Putamen (tissue), 1 donor: ENCODE measurements around the gene PNPLA4.

ENCODE experiments used
- DNase-seq: peaks from one replicate; pipeline ENCODE4 v3.0.0-alpha.2; 2016; ENCODE audit warnings: low spot score

PNPLA4 gene, protein sequence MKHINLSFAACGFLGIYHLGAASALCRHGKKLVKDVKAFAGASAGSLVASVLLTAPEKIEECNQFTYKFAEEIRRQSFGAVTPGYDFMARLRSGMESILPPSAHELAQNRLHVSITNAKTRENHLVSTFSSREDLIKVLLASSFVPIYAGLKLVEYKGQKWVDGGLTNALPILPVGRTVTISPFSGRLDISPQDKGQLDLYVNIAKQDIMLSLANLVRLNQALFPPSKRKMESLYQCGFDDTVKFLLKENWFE

DNA sequence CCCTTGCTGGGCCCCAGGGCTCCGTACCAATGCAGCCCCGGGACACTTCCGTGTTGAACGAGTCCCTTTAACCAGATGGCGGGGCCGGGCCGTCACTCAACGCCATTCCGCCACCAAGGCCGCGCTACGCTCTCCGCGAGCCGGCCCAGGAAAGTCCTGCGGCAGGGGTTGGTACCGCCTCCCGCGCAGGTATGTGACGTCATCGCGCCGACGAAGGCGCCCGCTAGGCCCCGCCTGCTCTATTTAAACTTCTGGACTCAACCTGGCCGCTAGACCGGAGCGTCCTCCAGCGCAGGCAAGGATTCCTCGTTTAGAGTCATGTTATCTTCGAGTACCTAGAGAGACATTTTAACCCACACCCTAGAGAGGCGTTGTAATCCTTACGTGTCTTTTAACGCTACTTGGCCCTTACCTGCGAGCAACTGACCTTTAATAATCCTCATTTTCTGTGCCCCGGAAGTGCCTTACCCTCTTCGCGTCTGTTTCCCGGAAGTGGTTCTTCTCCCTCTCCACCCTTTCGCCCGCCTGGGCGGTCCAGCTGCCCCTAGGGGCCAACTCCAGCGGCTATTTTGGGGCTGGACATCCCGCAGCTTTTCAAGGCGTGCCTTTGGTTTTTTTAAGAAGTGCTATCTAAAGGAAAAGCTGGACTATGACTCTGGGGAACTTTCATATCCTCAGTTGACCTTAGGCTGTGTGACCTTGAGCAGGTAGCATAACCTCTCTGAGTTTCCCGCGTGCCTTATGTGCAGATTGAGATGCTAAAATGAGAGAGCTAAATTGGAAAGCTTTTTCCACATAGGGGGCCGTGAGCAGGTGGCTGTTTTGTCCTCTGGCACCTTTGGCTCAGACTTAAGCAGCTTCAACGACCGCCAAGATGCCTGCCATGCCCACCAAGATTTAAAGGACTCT, at the start of gene PNPLA4:
TSS of gene PNPLA4 (minus strand) at position 155 of the 909 bp plus-strand sequence. CDS start 1,294 bp downstream, outside the sequence.
- DNase-seq, result peak; percentile 63

DNA sequence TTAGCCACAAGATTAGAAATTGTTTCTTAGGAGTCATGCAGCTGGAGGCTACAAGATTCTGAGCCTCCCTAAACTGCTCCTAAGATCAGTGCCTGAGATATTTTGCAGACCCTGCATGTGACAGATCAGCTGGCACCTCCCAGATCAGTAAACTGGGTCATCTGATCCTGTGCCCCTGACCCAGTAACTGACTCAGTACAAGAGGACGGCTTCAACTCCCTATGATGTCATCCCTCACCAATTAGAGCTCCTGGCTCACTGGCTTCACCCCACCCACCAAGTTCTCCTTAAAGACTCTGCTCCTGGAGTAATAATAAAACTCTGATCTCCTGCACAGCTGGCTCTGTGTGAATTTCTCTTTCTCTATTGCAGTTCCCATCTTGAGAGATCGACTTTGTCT, 45.4 kb upstream of the PNPLA4 start:
- no peak for DNase-seq

DNA sequence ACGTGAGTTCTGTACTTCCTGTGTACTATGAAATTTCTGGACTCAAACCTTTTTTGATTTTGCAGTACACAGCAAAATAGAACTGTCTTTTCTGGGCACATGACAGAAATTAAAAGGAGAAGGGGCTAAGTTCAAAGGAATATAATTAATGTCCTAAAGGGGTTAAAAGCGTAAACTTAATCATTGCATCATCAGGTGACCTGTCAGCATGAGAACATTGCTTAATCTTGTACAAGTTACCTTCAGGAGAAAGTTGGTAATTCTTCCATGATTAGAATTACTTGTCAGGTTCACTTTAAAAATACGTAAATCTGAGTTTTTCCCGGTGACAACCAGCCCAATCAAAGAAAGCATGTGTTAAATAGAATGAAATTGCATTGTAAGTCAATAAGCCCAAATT, 43.2 kb upstream of the PNPLA4 start:
- no peak for DNase-seq

DNA sequence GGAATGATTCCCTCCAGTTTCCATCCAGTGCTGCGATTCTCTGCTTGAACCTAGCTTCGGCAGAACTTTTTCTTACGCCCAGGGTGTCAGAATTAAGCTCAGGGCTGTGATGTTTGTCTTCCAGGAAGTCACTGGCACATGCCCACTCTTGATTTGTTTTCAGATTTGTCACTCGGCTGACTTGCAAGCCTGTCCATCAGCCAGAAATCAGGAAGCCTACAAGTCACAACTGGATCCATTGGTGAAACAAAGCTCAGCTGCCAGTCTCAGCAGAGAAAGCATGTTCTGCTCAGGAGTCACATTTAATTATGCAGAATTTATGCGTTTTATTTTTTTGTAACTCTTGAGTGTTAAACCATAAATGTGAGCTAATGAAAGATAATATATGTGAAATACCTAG, 38.2 kb upstream of the PNPLA4 start:
- DNase-seq, result no peak

DNA sequence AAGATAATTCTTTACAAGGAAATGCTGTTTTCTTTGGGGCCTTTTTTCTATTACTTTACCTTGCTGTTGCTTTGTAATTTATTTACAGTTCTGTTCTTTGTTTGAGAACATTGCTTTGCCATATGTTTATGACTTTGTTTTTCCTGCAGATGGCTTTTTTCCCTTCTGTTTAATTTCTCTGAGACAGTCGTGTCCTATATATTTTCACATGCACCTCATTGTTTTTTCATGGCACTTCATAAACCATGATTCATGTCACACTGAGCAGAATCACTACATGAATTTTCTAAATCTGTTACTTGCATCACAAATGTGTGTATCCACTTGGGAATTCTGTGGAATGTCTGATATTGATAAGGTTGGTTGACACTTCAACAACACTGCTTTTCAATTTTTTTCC, 33.0 kb upstream of the PNPLA4 start:
- no peak for DNase-seq

DNA sequence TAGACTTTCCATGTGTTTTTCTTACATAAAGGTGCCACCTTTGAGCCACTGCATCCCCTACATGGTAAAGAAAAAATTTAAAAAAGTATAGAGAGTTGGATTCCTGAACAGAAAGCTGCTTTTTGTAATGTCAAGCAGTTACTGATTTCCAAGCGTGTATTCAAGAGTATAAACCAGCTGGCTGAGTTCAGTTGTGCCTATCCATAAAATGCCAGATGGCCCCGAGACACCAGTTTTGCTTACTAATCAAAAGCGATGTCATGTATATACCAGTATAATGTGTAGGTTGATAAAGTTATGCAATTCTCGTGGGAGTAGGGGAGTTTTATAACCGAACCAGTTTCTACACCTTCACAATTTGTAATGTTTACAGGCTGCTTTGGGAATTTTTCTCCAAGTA, 26.2 kb upstream of the PNPLA4 start:
- DNase-seq, result no peak

DNA sequence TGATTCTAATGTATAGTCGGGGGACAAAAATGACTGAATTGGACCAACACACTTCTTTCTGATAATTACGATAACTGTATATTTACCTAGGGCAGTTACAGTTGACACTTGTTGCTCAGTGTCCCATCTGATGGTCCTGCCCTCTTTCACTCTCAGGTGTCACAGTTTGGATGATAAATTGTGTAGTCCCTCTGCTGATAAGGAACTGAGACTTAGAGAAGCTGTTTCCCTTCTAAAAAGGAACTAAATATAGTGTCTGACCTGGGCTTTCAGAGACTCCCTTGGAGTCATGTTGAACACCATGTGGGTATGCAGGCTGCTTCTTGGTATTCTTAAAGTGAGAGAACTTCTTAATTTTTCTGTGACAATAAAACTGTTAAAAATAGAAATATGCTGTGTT, 23.7 kb upstream of the PNPLA4 start:
- no peak for DNase-seq

DNA sequence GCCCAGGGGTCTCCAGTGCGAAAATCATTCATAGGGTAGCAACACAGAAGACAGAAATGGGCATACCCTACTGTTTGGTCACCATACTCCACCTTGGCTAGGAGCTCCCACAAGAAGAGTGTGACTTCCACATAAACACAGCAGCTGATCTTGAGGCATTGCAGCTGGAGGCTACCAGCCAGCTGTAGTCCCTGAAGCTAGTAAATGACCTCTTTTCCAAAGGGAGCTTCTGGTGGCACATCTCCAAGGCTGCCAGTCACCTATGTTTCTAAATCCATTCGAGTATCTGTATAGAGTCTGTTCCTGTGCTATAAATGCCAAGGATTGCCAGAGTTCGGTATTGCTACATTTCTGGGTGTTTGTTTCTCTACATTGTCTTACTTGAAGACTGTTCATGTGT, 21.3 kb upstream of the PNPLA4 start:
- DNase-seq, result no peak

DNA sequence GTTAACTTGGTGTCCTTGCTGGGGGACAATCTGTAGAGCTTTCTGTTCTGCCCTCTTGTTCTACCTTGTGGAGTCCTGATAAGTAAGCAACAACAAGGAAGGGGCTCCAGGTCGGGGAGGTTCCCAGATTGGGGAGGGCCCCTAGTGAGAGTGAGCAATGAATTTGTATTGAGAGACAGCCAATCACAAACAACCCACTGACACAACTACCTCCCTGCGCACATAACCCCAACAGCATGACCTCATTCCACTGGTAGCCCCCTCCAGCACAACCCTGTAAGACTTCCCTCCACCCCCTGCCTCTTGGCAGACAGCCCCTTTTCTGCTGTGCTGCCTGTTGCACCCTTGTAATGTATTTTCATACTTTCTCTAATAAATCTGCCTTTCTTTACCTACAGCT, 19.7 kb upstream of the PNPLA4 start:
- DNase-seq, result no peak

DNA sequence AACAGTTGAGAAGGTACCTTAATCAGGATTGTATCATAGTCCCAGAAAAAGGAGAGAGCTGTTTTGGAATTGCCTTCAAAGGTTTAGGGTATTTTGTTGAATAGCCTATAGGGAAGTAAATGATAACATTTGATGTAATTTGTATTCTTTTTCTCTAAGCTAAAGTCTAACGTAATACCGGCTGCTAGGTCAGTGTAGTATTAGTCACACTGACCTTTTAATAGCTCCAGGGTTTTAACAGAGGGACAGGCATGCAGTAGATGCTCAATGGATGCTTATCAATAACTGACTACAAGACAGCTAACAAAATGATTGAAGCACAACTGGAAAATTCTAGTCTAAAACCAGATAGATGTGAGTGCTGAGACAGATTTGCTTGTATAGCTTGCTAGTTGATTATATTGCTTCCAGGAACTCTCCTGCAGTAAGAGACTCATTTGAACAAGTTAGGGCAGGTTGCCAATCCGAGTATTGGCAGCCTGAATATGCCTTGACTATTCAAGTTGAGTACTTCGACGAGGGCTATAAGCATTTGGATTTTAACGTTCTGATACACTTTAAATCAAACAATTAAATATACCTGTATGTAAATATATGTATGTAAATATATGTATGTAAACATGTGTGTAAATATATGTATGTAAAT, 16.5 kb upstream of the PNPLA4 start:
- DNase-seq, result no peak

DNA sequence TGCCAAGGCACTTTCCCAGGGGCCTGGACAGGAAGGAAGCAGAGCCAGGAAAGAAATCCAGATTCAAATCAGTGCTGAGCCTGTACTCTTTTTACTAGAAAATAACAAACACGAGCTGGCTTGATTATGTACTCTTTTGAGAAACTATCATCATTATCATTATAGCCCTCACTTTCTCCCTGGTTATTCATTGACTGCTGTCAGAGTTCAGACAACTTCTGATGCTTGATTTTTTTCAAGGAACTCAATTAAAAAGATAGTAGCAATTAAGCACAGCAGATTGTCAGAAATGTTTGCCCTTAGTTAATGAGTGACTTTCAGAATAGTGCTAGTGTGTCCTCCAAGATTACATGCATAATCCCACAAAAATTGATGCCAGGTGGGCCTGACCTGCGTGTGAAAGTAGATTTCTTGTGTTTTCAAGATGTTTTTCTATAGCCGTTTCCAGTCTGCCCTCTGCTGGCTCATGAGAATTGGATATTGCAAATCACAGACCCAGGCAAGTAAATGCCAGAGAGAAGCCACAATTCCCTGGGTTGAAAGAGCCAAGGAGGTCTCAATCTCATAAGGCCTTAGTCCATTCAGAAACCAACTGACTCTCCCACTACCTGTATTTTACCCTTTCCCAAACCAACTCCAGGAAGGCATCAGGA, 14.3 kb upstream of the PNPLA4 start:
- DNase-seq, result peak; percentile 11

DNA sequence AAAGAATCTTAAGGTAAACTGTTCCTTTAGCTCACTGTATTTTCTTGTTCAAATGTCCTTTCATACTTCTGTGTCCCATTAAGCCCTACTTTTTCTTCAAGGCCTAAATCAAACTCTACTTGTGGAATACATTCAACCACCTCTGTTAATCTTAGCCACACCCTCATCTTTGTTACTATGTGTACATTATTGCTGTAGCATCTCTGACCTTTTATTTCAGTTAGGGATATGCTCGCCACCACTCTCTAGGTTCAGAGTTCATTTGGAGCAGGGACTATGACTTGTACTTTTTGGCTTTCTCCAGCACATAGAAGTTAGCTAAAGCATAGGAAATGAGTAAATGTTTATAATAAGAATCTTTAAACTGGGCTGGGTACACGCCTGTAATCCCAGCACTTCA, 6.8 kb upstream of the PNPLA4 start:
- DNase-seq, result no peak

DNA sequence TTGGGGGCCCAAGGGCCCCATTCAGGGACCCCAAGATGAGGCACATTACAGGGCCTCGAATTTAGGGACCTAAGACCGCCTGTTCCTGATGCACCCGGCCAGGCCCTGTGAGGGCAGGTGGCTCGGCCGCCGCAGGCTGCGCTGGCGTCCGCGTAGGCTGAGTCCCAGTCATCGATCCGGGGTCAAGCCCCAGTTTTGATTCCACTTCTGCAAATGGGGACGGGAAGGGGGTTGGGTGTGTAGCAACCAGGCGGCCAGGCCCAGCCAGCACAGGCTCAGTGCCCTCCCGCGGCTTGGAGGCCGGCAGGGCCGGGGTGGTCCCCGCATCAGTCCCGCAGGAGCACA, 327 bp downstream of the PNPLA4 start:
- no peak for DNase-seq

DNA sequence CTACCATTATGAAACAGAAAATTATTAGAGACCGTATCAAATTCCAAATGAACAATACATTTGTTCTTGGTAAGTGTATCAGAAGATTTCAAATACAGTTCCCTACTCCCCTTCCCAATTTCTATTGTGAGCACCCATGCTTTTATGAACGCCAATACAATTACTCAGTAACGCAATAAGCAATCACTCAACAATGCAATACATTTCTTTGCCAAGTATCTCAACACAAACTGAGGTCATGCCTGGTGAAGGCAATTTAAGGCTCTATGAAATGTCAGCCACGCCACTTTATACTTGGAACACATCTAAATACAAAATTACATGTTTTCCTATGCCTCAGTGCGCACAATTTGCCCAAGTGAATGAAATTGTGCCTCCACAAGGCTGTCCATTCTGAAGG, 712 bp downstream of the PNPLA4 start:
- DNase-seq, result no peak

DNA sequence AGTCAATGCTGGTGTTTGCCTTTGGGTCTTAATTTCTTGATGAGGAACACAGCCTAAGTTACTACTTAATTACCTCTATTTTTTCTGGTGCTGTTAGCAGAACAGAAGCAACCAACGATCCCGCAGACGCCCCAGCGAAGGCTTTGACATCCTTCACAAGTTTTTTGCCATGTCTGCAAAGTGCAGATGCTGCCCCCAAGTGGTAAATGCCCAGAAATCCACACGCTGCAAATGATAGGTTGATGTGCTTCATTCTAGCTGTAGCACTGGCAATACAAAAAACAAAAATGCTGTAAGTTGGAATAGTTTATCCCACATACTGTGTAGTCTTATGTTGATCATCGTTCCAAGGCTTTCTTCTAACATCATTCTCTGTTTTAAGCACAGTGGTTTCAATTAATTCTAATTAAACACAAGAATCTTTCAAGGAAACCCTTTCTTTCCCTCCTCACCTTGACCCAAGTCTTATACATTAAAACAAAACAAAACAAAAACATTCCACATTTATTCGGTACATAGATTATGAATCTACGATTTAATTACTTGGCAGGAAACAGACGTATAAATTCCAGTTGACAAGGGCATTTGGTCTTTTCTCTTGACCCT, 1.2 kb downstream of the PNPLA4 start:
- DNase-seq, result peak; percentile 47

DNA sequence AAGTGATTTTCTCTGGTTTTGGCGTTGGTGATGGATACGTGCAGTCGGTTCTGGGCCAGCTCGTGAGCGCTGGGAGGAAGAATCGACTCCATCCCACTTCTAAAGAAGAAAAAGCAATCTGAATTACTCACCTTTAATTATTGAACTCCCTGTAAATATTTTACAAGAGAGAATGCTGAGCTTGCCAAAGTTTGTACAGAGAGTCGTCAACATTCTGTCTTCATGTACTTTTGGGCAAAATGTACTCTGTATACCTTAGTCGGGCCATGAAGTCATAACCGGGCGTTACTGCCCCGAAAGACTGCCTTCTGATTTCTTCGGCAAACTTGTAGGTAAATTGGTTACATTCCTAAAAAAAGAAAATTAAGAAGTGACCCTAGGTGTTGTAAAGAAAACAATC, 5.5 kb downstream of the PNPLA4 start:
- no peak for DNase-seq

DNA sequence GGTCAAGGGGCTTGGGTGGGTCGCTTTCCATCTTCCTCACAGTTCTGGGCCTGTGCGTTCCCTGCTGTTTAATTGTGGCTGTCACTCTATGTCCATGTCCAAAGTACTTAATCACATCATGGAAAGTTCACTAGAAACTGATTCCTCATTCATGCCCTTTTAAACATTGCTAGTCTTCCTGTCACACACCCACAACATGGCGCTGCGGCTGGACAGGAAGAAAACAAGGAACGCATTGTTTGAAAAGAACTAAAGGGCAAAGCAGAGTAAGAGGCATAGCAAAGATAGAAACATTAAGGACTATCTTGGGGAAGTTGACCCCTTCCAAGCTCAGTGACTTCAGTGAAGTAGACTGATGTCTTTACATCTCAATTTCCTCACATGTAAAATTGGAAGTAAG, 18.4 kb downstream of the PNPLA4 start:
- DNase-seq, result no peak

DNA sequence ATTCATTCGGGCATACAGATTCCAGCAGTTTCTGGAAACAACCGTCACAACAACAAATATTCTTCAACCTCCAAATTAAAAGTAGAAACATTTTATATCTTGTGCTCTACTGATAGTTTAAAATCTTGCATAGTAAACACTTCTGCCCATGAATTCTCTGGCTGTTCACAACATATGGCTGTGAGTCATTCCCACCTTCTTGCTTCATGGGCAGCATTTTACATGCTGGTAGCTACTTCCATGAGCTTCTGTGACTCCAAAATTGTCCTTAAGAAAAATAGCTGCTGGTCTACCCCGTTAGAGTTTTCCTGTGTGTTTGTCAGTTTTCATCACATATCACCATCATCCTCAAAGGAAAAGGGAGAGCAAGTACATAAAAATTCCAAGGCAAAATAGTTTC, 22.7 kb downstream of the PNPLA4 start:
- DNase-seq, result no peak

DNA sequence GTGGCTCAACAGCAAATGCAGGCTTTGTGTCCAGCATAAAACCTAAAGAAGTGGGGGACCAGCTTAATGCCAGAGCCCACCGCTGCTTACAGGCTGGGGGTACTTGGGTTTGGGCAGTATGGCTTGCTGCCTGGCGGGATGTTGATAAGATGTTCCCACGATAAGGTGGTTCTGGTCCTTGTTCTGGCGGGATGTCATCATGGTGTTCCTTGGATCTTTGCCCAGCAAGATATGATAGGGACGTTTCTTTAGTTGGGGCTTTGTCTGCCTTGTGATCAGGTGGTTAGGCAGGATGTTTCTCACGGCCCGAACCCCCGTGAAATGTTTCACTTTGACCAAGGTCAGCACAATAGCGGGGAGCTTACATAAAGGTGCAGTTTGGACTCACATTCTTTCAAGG, 35.3 kb downstream of the PNPLA4 start:
- DNase-seq, result no peak

DNA sequence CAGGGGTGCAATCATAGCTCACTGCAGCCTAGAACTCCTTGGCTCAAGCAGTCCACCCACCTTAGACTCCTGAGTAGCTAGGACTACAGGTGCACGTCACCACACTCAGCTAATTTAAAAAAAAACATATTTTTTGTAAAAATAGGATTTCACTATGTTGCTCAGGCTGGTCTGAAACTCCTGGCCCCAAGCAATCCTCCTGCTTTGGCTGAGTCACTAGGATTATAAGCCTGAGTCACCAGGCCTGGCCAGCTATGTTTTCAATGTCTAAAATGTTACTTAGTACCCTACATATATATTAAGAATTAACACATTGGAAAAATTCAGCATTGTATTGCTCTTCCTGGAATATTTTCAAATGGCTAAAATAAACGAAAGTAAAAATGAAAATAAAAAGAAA, 37.5 kb downstream of the PNPLA4 start:
- no peak for DNase-seq

DNA sequence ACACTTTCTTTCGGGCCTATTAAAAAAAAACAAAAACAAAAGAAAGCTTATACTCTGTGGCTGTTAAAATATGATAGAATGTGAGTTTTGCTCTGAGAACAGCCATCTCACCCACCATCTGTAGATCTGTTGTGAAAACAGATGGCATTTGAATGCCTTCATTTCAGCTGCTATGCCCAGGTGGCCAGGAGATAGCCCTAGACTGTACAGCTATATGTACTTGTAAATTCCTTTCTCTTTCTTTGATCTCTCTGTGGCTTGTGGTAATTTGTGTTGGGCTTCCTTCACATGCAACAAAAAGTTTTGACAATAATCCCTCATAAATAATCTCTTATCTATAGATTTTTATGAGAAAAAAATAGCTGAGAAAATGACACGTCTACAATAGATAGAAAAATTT, 38.1 kb downstream of the PNPLA4 start:
- no peak for DNase-seq

DNA sequence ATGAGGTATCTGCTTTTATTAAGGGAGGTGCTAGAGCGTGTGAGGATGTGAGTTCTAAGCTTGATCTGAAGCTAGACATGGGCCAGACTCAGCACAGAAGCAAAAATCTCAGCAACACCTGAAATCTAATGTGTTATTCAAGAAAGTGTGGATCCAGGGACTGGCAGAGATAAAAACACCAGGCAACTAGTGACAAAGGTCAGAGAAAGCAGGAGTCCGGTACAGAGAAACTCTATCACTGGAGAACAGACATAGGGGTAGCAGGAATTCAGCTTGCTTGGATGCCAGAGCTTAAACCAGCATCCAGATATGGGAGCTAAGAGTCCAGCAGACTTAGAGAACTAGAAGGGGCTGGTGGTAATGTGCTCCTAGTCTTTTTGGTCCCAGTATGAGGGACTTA, 50.3 kb downstream of the PNPLA4 start:
- DNase-seq, result no peak
